ENCODE data around the gene TOGARAM2. TPM values are rescaled to one million over a fixed set of nuclear protein-coding genes. Genes with fewer than 3 reads are reported as not detected.

Gene TOGARAM2
- total RNA-seq, 2 donors from 2014 or later: 0.86 to 4.2 TPM

DNA sequence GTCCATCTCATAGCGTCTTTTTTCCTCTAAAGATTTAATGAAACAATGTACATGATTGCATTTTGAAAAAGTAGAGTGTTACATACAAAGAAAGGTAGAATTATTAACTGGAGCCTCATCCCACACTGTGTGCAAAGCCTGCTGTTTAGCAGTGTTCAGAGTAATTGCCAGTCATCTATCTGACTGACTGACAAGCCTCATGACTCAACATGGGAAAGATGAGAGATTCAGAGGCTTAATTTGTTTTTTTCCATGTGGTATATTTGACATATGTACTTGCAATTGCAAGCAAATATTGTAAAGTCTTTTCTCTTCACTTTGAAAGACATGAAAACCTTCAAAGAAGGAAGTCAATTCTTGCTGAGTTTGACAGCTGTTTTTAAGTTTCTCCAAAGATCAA is 78.5 kb downstream of the TOGARAM2 start:
- Histone ChIP-seq H3K36me3 (ENCODE audit: control insufficient read depth, insufficient read depth, low read length) (no peaks in the 10 kb centered on the region), H3K9ac (ENCODE audit: extremely low read depth, low read length, poor library complexity, severe bottlenecking) (no peak overlapping the region), H3K4me1 (ENCODE audit: control insufficient read depth, insufficient read depth, low read length) (no peaks in the 10 kb centered on the region), H3K27ac (ENCODE audit: low read depth, low read length) (no peak overlapping the region), H3K27me3 (ENCODE audit: control insufficient read depth, insufficient read depth, low read length, poor library complexity, severe bottlenecking) (no peaks in the 10 kb centered on the region), H3K4me3 (ENCODE audit: low read length) (no peak overlapping the region), H3K9me3 (ENCODE audit: control insufficient read depth, low read length) (no peaks in the 10 kb centered on the region)
- no peak overlapping the region for H3K27ac Mint-ChIP-seq
- H3K27me3 Mint-ChIP-seq (ENCODE audit: insufficient read depth): peaks cover 2% of the 10 kb centered on the region
- WGBS, 2 experiments (ENCODE audit: insufficient coverage in 1 of 2, insufficient read length in 1 of 2): 100% methylated on average over 1 of the region's 1 CpG; no CpG with 5 or more reads in 1 of the 2 experiments
- TF ChIP-seq, protein P1, sequence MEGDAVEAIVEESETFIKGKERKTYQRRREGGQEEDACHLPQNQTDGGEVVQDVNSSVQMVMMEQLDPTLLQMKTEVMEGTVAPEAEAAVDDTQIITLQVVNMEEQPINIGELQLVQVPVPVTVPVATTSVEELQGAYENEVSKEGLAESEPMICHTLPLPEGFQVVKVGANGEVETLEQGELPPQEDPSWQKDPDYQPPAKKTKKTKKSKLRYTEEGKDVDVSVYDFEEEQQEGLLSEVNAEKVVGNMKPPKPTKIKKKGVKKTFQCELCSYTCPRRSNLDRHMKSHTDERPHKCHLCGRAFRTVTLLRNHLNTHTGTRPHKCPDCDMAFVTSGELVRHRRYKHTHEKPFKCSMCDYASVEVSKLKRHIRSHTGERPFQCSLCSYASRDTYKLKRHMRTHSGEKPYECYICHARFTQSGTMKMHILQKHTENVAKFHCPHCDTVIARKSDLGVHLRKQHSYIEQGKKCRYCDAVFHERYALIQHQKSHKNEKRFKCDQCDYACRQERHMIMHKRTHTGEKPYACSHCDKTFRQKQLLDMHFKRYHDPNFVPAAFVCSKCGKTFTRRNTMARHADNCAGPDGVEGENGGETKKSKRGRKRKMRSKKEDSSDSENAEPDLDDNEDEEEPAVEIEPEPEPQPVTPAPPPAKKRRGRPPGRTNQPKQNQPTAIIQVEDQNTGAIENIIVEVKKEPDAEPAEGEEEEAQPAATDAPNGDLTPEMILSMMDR (conservative IDR thresholded peaks at IDR 0.05): no peak
- H3K4me1 Mint-ChIP-seq: peaks cover 59% of the 10 kb centered on the region
- no peak for DNase-seq
- no peaks in the 10 kb centered on the region for H3K36me3 Mint-ChIP-seq (ENCODE audit: low read depth)
- no peaks in the 10 kb centered on the region for H3K9me3 Mint-ChIP-seq
- H3K4me3 Mint-ChIP-seq: no peak overlapping the region

DNA sequence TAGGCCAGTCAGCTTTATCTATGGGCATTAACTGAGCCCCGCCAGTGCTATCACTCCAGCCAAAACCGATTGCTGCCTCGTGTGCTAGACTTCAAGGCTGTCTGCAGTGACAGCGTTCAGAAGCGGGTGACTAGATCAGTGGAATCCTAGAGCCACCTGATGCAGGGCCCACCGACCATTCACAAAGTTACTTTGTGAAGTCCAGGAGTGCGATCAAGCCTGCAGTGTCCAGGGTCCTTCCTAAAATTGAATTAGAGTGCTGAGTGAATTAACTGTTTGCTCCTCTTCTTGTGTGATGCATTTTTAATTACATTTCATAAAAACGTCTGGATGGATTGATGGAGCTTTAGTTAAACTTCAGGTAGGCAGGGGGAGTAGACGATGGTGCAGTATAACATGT is 79.3 kb downstream of the TOGARAM2 start:
- H3K9ac ChIP-seq (ENCODE audit: extremely low read depth, low read length, poor library complexity, severe bottlenecking): no peak overlapping the region
- H3K36me3 ChIP-seq (ENCODE audit: control insufficient read depth, insufficient read depth, low read length): no peaks in the 10 kb centered on the region
- Mint-ChIP-seq H3K27ac (no peak overlapping the region), H3K9me3 (no peaks in the 10 kb centered on the region), H3K27me3 (ENCODE audit: insufficient read depth) (peaks cover 2% of the 10 kb centered on the region), H3K36me3 (ENCODE audit: low read depth) (no peaks in the 10 kb centered on the region), H3K4me1 (peaks cover 58% of the 10 kb centered on the region), H3K4me3 (no peak overlapping the region)
- 82 to 87% methylated on average over 7 to 9 of the region's 9 CpGs for WGBS, 2 experiments (ENCODE audit: insufficient coverage in 1 of 2, insufficient read length in 1 of 2)
- DNase-seq: peak; percentile 31
- no peaks in the 10 kb centered on the region for H3K9me3 ChIP-seq (ENCODE audit: control insufficient read depth, low read length)
- TF ChIP-seq, protein P1 (conservative IDR thresholded peaks at IDR 0.05): no peak
- peaks cover 3% of the 10 kb centered on the region for H3K4me1 ChIP-seq (ENCODE audit: control insufficient read depth, insufficient read depth, low read length)
- no peaks in the 10 kb centered on the region for H3K27me3 ChIP-seq (ENCODE audit: control insufficient read depth, insufficient read depth, low read length, poor library complexity, severe bottlenecking)
- H3K27ac ChIP-seq (ENCODE audit: low read depth, low read length): no peak overlapping the region
- no peak overlapping the region for H3K4me3 ChIP-seq (ENCODE audit: low read length)

DNA sequence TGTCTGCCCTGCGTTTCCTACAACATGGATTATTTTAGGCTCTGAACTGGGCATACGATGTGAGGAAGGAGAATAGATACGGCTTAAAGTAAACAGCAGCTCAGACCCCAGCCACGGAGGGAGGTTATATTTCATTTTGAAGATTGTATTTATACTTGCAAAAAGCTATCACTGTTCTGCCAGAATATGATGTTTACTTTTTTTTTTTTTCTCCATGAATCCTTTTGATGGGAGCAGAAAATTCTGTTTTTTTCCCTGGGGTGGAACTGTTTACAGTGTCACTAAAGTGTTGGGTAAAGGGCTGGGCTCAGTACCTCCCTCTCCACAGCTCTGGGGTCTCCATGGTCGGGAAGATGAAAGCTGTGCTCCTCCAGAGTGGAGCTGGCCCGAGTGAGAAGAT is 80.1 kb downstream of the TOGARAM2 start:
- H3K4me1 Mint-ChIP-seq: peaks cover 51% of the 10 kb centered on the region
- H3K9me3 Mint-ChIP-seq: no peaks in the 10 kb centered on the region
- TF ChIP-seq, protein P1 (conservative IDR thresholded peaks at IDR 0.05): no peak
- Histone ChIP-seq H3K27ac (ENCODE audit: low read depth, low read length) (no peak overlapping the region), H3K4me3 (ENCODE audit: low read length) (no peak overlapping the region), H3K36me3 (ENCODE audit: control insufficient read depth, insufficient read depth, low read length) (no peaks in the 10 kb centered on the region), H3K27me3 (ENCODE audit: control insufficient read depth, insufficient read depth, low read length, poor library complexity, severe bottlenecking) (no peaks in the 10 kb centered on the region), H3K9me3 (ENCODE audit: control insufficient read depth, low read length) (no peaks in the 10 kb centered on the region), H3K4me1 (ENCODE audit: control insufficient read depth, insufficient read depth, low read length) (peaks cover 3% of the 10 kb centered on the region), H3K9ac (ENCODE audit: extremely low read depth, low read length, poor library complexity, severe bottlenecking) (no peak overlapping the region)
- H3K27ac Mint-ChIP-seq: no peak overlapping the region
- H3K36me3 Mint-ChIP-seq (ENCODE audit: low read depth): no peaks in the 10 kb centered on the region
- DNase-seq: peak; percentile 28
- H3K27me3 Mint-ChIP-seq (ENCODE audit: insufficient read depth): peaks cover 2% of the 10 kb centered on the region
- no peak overlapping the region for H3K4me3 Mint-ChIP-seq
- WGBS, 2 experiments (ENCODE audit: insufficient coverage in 1 of 2, insufficient read length in 1 of 2): 86 to 100% methylated on average over 1 to 6 of the region's 6 CpGs

Measured in endodermal cell (in vitro differentiated cells).